H1 (cell line): ENCODE results near the gene PDK2. TPM values are rescaled to one million over a fixed set of nuclear protein-coding genes. Genes with fewer than 3 reads are reported as not detected.

Experiments
- BRCA1 ChIP-seq: IDR thresholded peaks from 2 replicates; pipeline ENCODE4 v1.6.1; 2012; ENCODE audit warnings: low read depth, low read length, improper control_type of control experiment
- HDAC2 ChIP-seq, 2 experiments: fragments of 300-600 bp in 1 of 2; sonication (generic) in 1 of 2; IDR thresholded peaks; 2 replicates each; pipeline ENCODE4 v1.6.1; 2011 to 2012; ENCODE audit warnings: low read depth in 2 of 2, low read length in 2 of 2, mild to moderate bottlenecking in 2 of 2, moderate library complexity in 2 of 2, borderline replicate concordance in 1 of 2, inconsistent platforms in 1 of 2
- SIRT6 ChIP-seq: IDR thresholded peaks from one replicate; pipeline ENCODE4 v1.7.1; 2012; ENCODE audit warnings: low read length, inconsistent platforms
- SIX5 ChIP-seq: IDR thresholded peaks from 2 replicates; pipeline ENCODE4 v1.6.1; 2011; ENCODE audit warnings: mild to moderate bottlenecking, low read depth, low read length
- SP1 ChIP-seq: IDR thresholded peaks from 2 replicates; pipeline ENCODE4 v1.6.1; 2011; ENCODE audit warnings: low read depth, low read length
- TEAD4 ChIP-seq: IDR thresholded peaks from 2 replicates; pipeline ENCODE4 v1.6.1; 2012; ENCODE audit warnings: low read depth, low read length, inconsistent platforms, mixed read lengths
- USF2 ChIP-seq: IDR thresholded peaks from 2 replicates; pipeline ENCODE4 v1.6.1; 2011; ENCODE audit warnings: low read length, improper control_type of control experiment
- YY1 ChIP-seq: IDR thresholded peaks from 2 replicates; pipeline ENCODE4 v1.6.1; 2011; ENCODE audit warnings: low read depth, mild to moderate bottlenecking, low read length
- polyA plus RNA-seq, 7 experiments: library from polyadenylated mRNA; depleted of rRNA in 3 of 7; stranded (reverse) in 5 of 7; unstranded in 2 of 7; fragments of >200 nt in 5 of 7; fragments of 200-250 nt in 2 of 7; gene quantifications; 1 replicate in 5 of 7; 2 replicates in 1 of 7; 4 replicates in 1 of 7; pipeline versions ENCODE4 v1.2.1 to v1.2.3, GENCODE V29; 2011 to 2013; ENCODE audit warnings: missing spikeins in 2 of 7, mixed read lengths in 2 of 7
- total RNA-seq: library from RNA; stranded (reverse); fragmentation: NEBNext Ultra II Directional; extraction: Animal tissue kit (Norgen Biotek cat#: 25700); gene quantifications from 2 replicates; pipeline ENCODE4 v1.2.1, GENCODE V29; 2021
- TF ChIP-seq, protein P1 (sequence below): fragments of 300-600 bp; sonication (generic); IDR thresholded peaks from 2 replicates; pipeline ENCODE4 v1.7.1; 2012; ENCODE audit warnings: low read length, moderate library complexity, mild to moderate bottlenecking, inconsistent platforms; ENCODE audit not compliant: insufficient replicate concordance

The PDK2 gene
- total and polyA plus RNA-seq, 2 of the 8 experiments (the other 6 are each of a cell fraction or from before 2014, with no cell fraction given): 18.3 to 121 TPM

DNA sequence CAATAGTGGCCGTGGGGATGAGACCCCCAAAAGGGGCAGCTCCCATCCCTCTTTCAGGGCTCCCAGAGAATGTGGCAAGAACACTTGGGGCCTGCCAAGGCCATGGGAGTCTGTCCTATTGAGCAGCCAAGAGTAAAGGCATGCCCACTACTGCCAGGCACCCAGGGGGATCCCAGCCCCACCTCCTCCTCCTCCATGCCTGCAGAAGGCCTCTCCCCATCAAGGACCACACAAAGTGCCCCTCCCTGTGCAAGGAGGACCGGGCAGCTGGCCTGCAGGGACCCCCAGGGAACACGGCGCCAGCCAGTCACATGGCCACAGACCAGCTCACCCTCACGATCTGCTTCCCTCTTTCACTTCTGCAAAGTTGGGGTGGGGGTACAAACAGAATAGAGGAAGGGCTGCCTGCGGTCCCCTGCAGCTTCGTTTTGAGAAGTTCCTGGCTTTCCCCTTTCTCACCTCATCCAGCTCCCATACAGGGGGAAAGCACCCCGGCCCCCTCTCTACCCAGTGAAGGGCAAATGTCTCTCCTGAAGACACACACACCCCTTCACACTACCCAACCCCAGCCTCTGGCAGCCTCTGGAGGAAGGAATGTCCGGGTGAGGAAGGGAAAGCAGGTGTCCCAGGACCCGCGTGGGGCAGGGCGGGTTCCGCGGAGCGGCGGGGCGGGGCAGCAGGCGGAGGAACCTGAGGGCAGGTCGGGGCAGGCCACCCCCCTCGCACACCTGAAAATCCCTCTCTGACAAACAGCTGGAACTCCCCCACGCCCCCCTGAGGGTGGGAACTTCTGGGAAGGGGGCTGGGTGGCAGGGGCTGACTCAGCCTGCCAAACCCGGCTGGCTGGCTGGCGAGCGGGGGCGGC lies 53.3 kb downstream of the PDK2 start (continued):
- TF ChIP-seq, protein P1, sequence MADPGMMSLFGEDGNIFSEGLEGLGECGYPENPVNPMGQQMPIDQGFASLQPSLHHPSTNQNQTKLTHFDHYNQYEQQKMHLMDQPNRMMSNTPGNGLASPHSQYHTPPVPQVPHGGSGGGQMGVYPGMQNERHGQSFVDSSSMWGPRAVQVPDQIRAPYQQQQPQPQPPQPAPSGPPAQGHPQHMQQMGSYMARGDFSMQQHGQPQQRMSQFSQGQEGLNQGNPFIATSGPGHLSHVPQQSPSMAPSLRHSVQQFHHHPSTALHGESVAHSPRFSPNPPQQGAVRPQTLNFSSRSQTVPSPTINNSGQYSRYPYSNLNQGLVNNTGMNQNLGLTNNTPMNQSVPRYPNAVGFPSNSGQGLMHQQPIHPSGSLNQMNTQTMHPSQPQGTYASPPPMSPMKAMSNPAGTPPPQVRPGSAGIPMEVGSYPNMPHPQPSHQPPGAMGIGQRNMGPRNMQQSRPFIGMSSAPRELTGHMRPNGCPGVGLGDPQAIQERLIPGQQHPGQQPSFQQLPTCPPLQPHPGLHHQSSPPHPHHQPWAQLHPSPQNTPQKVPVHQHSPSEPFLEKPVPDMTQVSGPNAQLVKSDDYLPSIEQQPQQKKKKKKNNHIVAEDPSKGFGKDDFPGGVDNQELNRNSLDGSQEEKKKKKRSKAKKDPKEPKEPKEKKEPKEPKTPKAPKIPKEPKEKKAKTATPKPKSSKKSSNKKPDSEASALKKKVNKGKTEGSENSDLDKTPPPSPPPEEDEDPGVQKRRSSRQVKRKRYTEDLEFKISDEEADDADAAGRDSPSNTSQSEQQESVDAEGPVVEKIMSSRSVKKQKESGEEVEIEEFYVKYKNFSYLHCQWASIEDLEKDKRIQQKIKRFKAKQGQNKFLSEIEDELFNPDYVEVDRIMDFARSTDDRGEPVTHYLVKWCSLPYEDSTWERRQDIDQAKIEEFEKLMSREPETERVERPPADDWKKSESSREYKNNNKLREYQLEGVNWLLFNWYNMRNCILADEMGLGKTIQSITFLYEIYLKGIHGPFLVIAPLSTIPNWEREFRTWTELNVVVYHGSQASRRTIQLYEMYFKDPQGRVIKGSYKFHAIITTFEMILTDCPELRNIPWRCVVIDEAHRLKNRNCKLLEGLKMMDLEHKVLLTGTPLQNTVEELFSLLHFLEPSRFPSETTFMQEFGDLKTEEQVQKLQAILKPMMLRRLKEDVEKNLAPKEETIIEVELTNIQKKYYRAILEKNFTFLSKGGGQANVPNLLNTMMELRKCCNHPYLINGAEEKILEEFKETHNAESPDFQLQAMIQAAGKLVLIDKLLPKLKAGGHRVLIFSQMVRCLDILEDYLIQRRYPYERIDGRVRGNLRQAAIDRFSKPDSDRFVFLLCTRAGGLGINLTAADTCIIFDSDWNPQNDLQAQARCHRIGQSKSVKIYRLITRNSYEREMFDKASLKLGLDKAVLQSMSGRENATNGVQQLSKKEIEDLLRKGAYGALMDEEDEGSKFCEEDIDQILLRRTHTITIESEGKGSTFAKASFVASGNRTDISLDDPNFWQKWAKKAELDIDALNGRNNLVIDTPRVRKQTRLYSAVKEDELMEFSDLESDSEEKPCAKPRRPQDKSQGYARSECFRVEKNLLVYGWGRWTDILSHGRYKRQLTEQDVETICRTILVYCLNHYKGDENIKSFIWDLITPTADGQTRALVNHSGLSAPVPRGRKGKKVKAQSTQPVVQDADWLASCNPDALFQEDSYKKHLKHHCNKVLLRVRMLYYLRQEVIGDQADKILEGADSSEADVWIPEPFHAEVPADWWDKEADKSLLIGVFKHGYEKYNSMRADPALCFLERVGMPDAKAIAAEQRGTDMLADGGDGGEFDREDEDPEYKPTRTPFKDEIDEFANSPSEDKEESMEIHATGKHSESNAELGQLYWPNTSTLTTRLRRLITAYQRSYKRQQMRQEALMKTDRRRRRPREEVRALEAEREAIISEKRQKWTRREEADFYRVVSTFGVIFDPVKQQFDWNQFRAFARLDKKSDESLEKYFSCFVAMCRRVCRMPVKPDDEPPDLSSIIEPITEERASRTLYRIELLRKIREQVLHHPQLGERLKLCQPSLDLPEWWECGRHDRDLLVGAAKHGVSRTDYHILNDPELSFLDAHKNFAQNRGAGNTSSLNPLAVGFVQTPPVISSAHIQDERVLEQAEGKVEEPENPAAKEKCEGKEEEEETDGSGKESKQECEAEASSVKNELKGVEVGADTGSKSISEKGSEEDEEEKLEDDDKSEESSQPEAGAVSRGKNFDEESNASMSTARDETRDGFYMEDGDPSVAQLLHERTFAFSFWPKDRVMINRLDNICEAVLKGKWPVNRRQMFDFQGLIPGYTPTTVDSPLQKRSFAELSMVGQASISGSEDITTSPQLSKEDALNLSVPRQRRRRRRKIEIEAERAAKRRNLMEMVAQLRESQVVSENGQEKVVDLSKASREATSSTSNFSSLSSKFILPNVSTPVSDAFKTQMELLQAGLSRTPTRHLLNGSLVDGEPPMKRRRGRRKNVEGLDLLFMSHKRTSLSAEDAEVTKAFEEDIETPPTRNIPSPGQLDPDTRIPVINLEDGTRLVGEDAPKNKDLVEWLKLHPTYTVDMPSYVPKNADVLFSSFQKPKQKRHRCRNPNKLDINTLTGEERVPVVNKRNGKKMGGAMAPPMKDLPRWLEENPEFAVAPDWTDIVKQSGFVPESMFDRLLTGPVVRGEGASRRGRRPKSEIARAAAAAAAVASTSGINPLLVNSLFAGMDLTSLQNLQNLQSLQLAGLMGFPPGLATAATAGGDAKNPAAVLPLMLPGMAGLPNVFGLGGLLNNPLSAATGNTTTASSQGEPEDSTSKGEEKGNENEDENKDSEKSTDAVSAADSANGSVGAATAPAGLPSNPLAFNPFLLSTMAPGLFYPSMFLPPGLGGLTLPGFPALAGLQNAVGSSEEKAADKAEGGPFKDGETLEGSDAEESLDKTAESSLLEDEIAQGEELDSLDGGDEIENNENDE: no peak
- no peak for TF ChIP-seq YY1
- peak in 1 of 2 experiments; percentile 62; a peak in 1 of 4 replicates for TF ChIP-seq HDAC2 (IDR thresholded peaks at IDR 0.05; ENCODE audit: borderline replicate concordance in 1 of 2, low read depth in 2 of 2, low read length in 2 of 2)
- TF ChIP-seq USF2: peak; percentile 19; the same call in 1 of the 2 replicates
- TF ChIP-seq SIRT6: no peak
- TF ChIP-seq SIX5: no peak
- TF ChIP-seq SP1: no peak
- peak; percentile 71 for TF ChIP-seq TEAD4
- TF ChIP-seq BRCA1: no peak
